IMR-90 (cell line): Measurements from ENCODE around the gene DISP1. TPM values are rescaled to one million over a fixed set of nuclear protein-coding genes. Genes with fewer than 3 reads are reported as not detected.

Experiments used
- ATAC-seq: fragments of 200-7000 bp; cut with Tn5 transposase; 2 replicates; pipeline ENCODE4 v1.9.1; 2020; ENCODE audit warnings: low read depth, mild to moderate bottlenecking, moderate library complexity
- BruUV-seq: library from RNA; stranded (reverse); fragments of 400-500 nt; replicated peaks from 2 replicates; lab custom pipeline; 2021; lab: Mats Ljungman, UMichigan
- CTCF ChIA-PET: fragments of 300-600 bp; formaldehyde crosslinking; extraction: SDS; loops from one replicate; lab custom pipeline; 2021; ENCODE audit warnings: antibody characterized with exemption; lab: Yijun Ruan, JAX
- POLR2A ChIA-PET: fragments of 300-600 bp; sonication (Branson Sonifier 250); formaldehyde crosslinking; loops from one replicate; lab custom pipeline; 2022; ENCODE audit warnings: antibody characterized with exemption; ENCODE audit not compliant: unreplicated experiment; lab: Charles Lee
- DNase-seq: peaks from one replicate; pipeline ENCODE4 v3.0.0; 2013
- H2AFZ ChIP-seq: replicated peaks from 2 replicates; pipeline ENCODE3; 2013; ENCODE audit warnings: low read length, mild to moderate bottlenecking; ENCODE audit not compliant: poor library complexity
- H2AK5ac ChIP-seq: 2 replicates; pipeline ENCODE4 v1.6.1; 2013; ENCODE audit warnings: low read depth, low read length, inconsistent platforms
- H2AK9ac ChIP-seq: replicated peaks from 2 replicates; pipeline ENCODE3; 2013; ENCODE audit warnings: mild to moderate bottlenecking, low read depth, low read length, moderate library complexity; ENCODE audit not compliant: poor library complexity
- H2BK120ac ChIP-seq: 2 replicates; pipeline ENCODE4 v1.6.1; 2013; ENCODE audit warnings: low read depth, low read length, inconsistent platforms
- H2BK15ac ChIP-seq: 3 replicates; pipeline ENCODE4 v1.6.1; 2013; ENCODE audit warnings: low read depth, low read length, inconsistent platforms
- H2BK20ac ChIP-seq: 2 replicates; pipeline ENCODE4 v1.6.1; 2013; ENCODE audit warnings: low read depth, mild to moderate bottlenecking, inconsistent platforms, low read length, moderate library complexity
- H2BK5ac ChIP-seq: 2 replicates; pipeline ENCODE4 v1.6.1; 2013; ENCODE audit warnings: mild to moderate bottlenecking, low read depth, low read length, inconsistent platforms; ENCODE audit not compliant: poor library complexity, severe bottlenecking
- H3K14ac ChIP-seq: replicated peaks from 2 replicates; pipeline ENCODE4 v1.6.1; 2013; ENCODE audit warnings: low read depth, low read length, inconsistent platforms
- H3K18ac ChIP-seq: 2 replicates; pipeline ENCODE4 v1.6.1; 2013; ENCODE audit warnings: low read depth, low read length, control low read depth
- H3K23ac ChIP-seq: 2 replicates; pipeline ENCODE4 v1.6.1; 2013; ENCODE audit warnings: low read depth, low read length, inconsistent platforms
- H3K27ac ChIP-seq: 2 replicates; pipeline ENCODE4 v1.5.1; 2013; ENCODE audit warnings: mild to moderate bottlenecking, control low read depth, low read length; ENCODE audit not compliant: insufficient read depth
- H3K27me3 ChIP-seq: 2 replicates; pipeline ENCODE4 v1.6.1; 2013; ENCODE audit warnings: low read length; ENCODE audit not compliant: control insufficient read depth, insufficient read depth
- H3K36me3 ChIP-seq: 2 replicates; pipeline ENCODE4 v1.6.1; 2013; ENCODE audit warnings: low read length, mixed read lengths; ENCODE audit not compliant: control insufficient read depth, insufficient read depth
- H3K4ac ChIP-seq: 2 replicates; pipeline ENCODE4 v1.6.1; 2013; ENCODE audit warnings: low read depth, low read length, inconsistent platforms
- H3K4me1 ChIP-seq: 2 replicates; pipeline ENCODE4 v1.6.1; 2013; ENCODE audit warnings: low read length, mixed read lengths; ENCODE audit not compliant: control insufficient read depth, insufficient read depth
- H3K4me2 ChIP-seq: 2 replicates; pipeline ENCODE4 v1.6.1; 2013; ENCODE audit warnings: low read depth, mild to moderate bottlenecking, control low read depth, low read length, moderate library complexity
- H3K4me3 ChIP-seq: 2 replicates; pipeline ENCODE4 v1.5.1; 2013; ENCODE audit warnings: low read depth, mild to moderate bottlenecking, control low read depth, low read length, moderate library complexity; ENCODE audit not compliant: insufficient read depth
- H3K56ac ChIP-seq: 2 replicates; pipeline ENCODE4 v1.6.1; 2013; ENCODE audit warnings: low read length, inconsistent platforms; ENCODE audit not compliant: insufficient read depth; ENCODE audit errors: extremely low read depth
- H3K79me1 ChIP-seq, 2 experiments: 2 replicates each; pipeline ENCODE4 v1.6.1; 2013; ENCODE audit warnings: low read length in 2 of 2, inconsistent platforms in 1 of 2, low read depth in 1 of 2
- H3K9ac ChIP-seq: 2 replicates; pipeline ENCODE4 v1.6.1; 2013; ENCODE audit warnings: low read depth, low read length, control low read depth
- H3K9me1 ChIP-seq: 2 replicates; pipeline ENCODE4 v1.6.1; 2013; ENCODE audit warnings: low read length, inconsistent platforms; ENCODE audit not compliant: insufficient read depth
- H3K9me3 ChIP-seq: 2 replicates; pipeline ENCODE4 v1.6.1; 2013; ENCODE audit warnings: low read length; ENCODE audit not compliant: control insufficient read depth, insufficient read depth
- H4K20me1 ChIP-seq: 2 replicates; pipeline ENCODE4 v1.6.1; 2013; ENCODE audit warnings: low read length, inconsistent platforms; ENCODE audit not compliant: insufficient read depth
- H4K5ac ChIP-seq: 2 replicates; pipeline ENCODE4 v1.6.1; 2013; ENCODE audit warnings: mild to moderate bottlenecking, low read depth, low read length, control low read depth
- H4K8ac ChIP-seq, 2 experiments: 2 replicates each; pipeline ENCODE4 v1.6.1; 2013; ENCODE audit warnings: low read depth in 2 of 2, low read length in 2 of 2, control low read depth in 1 of 2, inconsistent platforms in 1 of 2
- H4K91ac ChIP-seq: 2 replicates; pipeline ENCODE4 v1.6.1; 2013; ENCODE audit warnings: low read depth, low read length, inconsistent platforms; ENCODE audit not compliant: insufficient read depth
- CHD1 ChIP-seq: IDR thresholded peaks from 2 replicates; pipeline ENCODE4 v1.6.1; 2012; ENCODE audit warnings: low read depth, low read length, improper control_type of control experiment
- CTCF ChIP-seq: conservative IDR thresholded peaks from 2 replicates; pipeline ENCODE4 v1.5.1; 2012; ENCODE audit warnings: mild to moderate bottlenecking, low read depth, low read length, improper control_type of control experiment
- RAD21 ChIP-seq: IDR thresholded peaks from 2 replicates; pipeline ENCODE4 v1.6.1; 2012; ENCODE audit warnings: low read length, improper control_type of control experiment
- dilution Hi-C: fragments of 300-500 bp; cut with HindIII; formaldehyde crosslinking; loops from one replicate; pipeline ENCODE4 v1.14.3; 2018; ENCODE audit warnings: low sequenced_read_pairs; ENCODE audit not compliant: unreplicated experiment
- in situ Hi-C: fragments of 300-500 bp; cut with MboI; formaldehyde crosslinking; loops from 3 replicates; pipeline ENCODE4 v1.14.3; 2019; ENCODE audit warnings: low sequenced_read_pairs, inconsistent platforms, mixed read lengths
- intact Hi-C: fragments of 100-400 bp; cut with micrococcal nuclease; formaldehyde crosslinking; loops from 2 replicates; pipeline ENCODE4 v1.10.0; 2022
- polyA plus RNA-seq, 3 experiments: library from polyadenylated mRNA; depleted of rRNA; stranded (reverse); fragments of >200 nt; gene quantifications; 2 replicates each; pipeline ENCODE4 v1.2.3, GENCODE V29; 2012; ENCODE audit warnings: low replicate concordance in 1 of 3
- total RNA-seq: library from RNA; depleted of rRNA; stranded (reverse); fragments of >200 nt; gene quantifications from 2 replicates; pipeline ENCODE4 v1.2.3, GENCODE V29; 2012

Gene DISP1
- total and polyA plus RNA-seq, 2 of the 4 experiments (the other 2 are of a cell fraction), result 3.3 to 5.2 TPM

- no peak overlapping the region for H2BK20ac ChIP-seq
- H4K91ac ChIP-seq, result no peak overlapping the region
- H3K9me1 ChIP-seq, result no peaks in the 10 kb centered on the region
- no TSS peak for BruUV-seq
- H2AK5ac ChIP-seq, result no peak overlapping the region
- no peak overlapping the region for H2AFZ ChIP-seq
- ChIA-PET CTCF (interaction anchor here (1.0 kb wide), 1 partner anchor 20 kb away, joined by 3 read pairs; no protein-coding TSS in a partner anchor), POLR2A (no interaction called here)
- no peaks in the 10 kb centered on the region for H3K9me3 ChIP-seq
- in situ Hi-C loops, result no loop called here
- H3K4ac ChIP-seq, result no peak overlapping the region
- ATAC-seq (no peak), DNase-seq (no peak)
- intact Hi-C loops, result no loop called here
- TF ChIP-seq CHD1 (no peak), RAD21 (no peak), CTCF (0 out of 2 replicates have a peak, but pooled peaks have one; percentile 17)
- no peaks in the 10 kb centered on the region for H4K20me1 ChIP-seq
- H2AK9ac ChIP-seq, result no peak overlapping the region
- H3K23ac ChIP-seq, result no peak overlapping the region
- no peak overlapping the region for H2BK120ac ChIP-seq
- H4K8ac ChIP-seq, result no peak overlapping the region
- no peak overlapping the region for H4K5ac ChIP-seq
- H3K27ac ChIP-seq, result no peak overlapping the region
- no peak overlapping the region for H2BK5ac ChIP-seq
- dilution Hi-C loops, result no loop called here
- no peak overlapping the region for H2BK15ac ChIP-seq
- no peak overlapping the region for H3K4me2 ChIP-seq
- H3K18ac ChIP-seq, result no peak overlapping the region
- peaks cover 10% of the 10 kb centered on the region for H3K4me1 ChIP-seq
- H3K36me3 ChIP-seq, result no peaks in the 10 kb centered on the region
- H3K14ac ChIP-seq, result no peak overlapping the region
- peaks cover 3 to 4% of the 10 kb centered on the region in 2 experiments; a peak in 3 of 4 replicates for H3K79me1 ChIP-seq
- H3K4me3 ChIP-seq, result no peak overlapping the region
- H3K27me3 ChIP-seq, result no peaks in the 10 kb centered on the region
- H3K56ac ChIP-seq, result no peak overlapping the region
- no peak overlapping the region for H3K9ac ChIP-seq
These were observed 14.1 kb downstream of the DISP1 start for GRCh38 chr1:222828939-222829338.
